Esophagus mucosa (tissue), 1 donor: Measurements from ENCODE around the gene NOL9. TPM values are rescaled to one million over a fixed set of nuclear protein-coding genes. Genes with fewer than 3 reads are reported as not detected.
A peak's percentile ranks its signal among the peaks of the same experiment; 100 is the strongest.

ENCODE experiments used
- ATAC-seq: fragments of 200-7000 bp; cut with Tn5 transposase; one replicate; pipeline ENCODE4 v1.9.1; 2020
- total RNA-seq: library from RNA; stranded (reverse); gene quantifications from one replicate; pipeline ENCODE4 v1.2.4, GENCODE V29; 2023
- donor health status: DM: yes; HTN: yes; CAD: no.

Gene NOL9
- total RNA-seq, 1 donor from 2014 or later = 19.7 TPM

- no peak for ATAC-seq
Measured at GRCh38 chr1:6588893-6589520, 34.7 kb upstream of the NOL9 start.

GRCh38 chr1:6588128-6588892, 34.0 kb upstream of the NOL9 start:
- peak; percentile 86 for ATAC-seq

- peak; percentile 51 for ATAC-seq
Measured at GRCh38 chr1:6587261-6588005, 33.1 kb upstream of the NOL9 start.

- ATAC-seq = no peak
Measured at GRCh38 chr1:6586404-6586816, 32.1 kb upstream of the NOL9 start.

- no peak for ATAC-seq
Measured at GRCh38 chr1:6585841-6586240, 31.5 kb upstream of the NOL9 start.

- ATAC-seq = no peak
Measured at GRCh38 chr1:6585081-6585722, 30.9 kb upstream of the NOL9 start.

GRCh38 chr1:6584126-6585080, 30.1 kb upstream of the NOL9 start:
- no peak for ATAC-seq

GRCh38 chr1:6582370-6582769, 28.1 kb upstream of the NOL9 start:
- ATAC-seq = no peak

GRCh38 chr1:6581561-6582305, 27.4 kb upstream of the NOL9 start:
- ATAC-seq = peak; percentile 27

- ATAC-seq = no peak
Measured at GRCh38 chr1:6580593-6581409, 26.5 kb upstream of the NOL9 start.

GRCh38 chr1:6580119-6580592, 25.8 kb upstream of the NOL9 start:
- ATAC-seq = peak; percentile 2

- peak; percentile 96 for ATAC-seq
Measured at GRCh38 chr1:6579374-6580118, 25.2 kb upstream of the NOL9 start, which contains the start of gene ZBTB48. Gene ZBTB48, plus strand, starts transcription at chr1:6579994. Its CDS starts 616 bp downstream, at chr1:6580610.

GRCh38 chr1:6578624-6579373, 24.5 kb upstream of the NOL9 start:
- ATAC-seq = no peak

- no peak for ATAC-seq
Measured at GRCh38 chr1:6577831-6578525, 23.7 kb upstream of the NOL9 start.

- ATAC-seq = no peak
Measured at GRCh38 chr1:6574818-6575217, 20.5 kb upstream of the NOL9 start.

GRCh38 chr1:6574025-6574620, 19.8 kb upstream of the NOL9 start:
- no peak for ATAC-seq
